OCI-LY3 (cell line): Measurements from ENCODE around the gene SELENOK.

Source experiments
- EZH2phosphoT487 ChIP-seq: fragments of 200-600 bp; shearing (Covaris generic); IDR thresholded peaks from 2 replicates; pipeline ENCODE4 v1.6.1; 2018; ENCODE audit warnings: antibody characterized with exemption, mixed run types, low read depth
- TF ChIP-seq, protein P1 (sequence below): fragments of 200-600, 300-600 bp; sonication (generic); IDR thresholded peaks from 2 replicates; pipeline ENCODE4 v1.5.1; 2014; ENCODE audit warnings: antibody characterized with exemption, low read length, low read depth

DNA sequence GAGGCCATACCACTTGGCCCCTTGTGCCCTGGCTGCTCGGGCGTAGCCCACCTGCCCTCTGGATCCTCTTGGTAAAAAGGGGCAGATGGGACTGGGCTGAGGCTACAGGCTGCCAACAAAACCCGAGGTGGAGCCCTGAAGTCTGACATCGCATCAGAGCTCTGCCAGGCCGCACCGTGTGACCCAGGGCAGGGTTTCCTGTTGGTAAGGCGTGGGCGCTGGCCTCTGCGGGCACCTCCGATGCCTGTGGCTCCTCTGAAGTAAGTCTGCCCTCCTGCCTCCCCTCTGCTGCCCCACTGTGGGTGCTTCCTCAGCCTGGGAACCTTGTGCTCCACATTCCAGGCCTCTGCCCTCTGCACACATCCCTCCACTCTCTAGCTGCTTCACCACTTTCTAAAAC, 54.3 kb downstream of the SELENOK start:
- TF ChIP-seq, protein P1, sequence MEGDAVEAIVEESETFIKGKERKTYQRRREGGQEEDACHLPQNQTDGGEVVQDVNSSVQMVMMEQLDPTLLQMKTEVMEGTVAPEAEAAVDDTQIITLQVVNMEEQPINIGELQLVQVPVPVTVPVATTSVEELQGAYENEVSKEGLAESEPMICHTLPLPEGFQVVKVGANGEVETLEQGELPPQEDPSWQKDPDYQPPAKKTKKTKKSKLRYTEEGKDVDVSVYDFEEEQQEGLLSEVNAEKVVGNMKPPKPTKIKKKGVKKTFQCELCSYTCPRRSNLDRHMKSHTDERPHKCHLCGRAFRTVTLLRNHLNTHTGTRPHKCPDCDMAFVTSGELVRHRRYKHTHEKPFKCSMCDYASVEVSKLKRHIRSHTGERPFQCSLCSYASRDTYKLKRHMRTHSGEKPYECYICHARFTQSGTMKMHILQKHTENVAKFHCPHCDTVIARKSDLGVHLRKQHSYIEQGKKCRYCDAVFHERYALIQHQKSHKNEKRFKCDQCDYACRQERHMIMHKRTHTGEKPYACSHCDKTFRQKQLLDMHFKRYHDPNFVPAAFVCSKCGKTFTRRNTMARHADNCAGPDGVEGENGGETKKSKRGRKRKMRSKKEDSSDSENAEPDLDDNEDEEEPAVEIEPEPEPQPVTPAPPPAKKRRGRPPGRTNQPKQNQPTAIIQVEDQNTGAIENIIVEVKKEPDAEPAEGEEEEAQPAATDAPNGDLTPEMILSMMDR, result no peak
- no peak for TF ChIP-seq EZH2phosphoT487
